GM12878 (cell line): ENCODE data around the gene TRIM3.

Experiments
- BHLHE40 ChIP-seq, 2 experiments: fragments of 450-650 bp in 1 of 2; IDR thresholded peaks; 2 replicates each; pipeline ENCODE4 v1.6.1; 2011 to 2017; ENCODE audit warnings: low read depth in 2 of 2, borderline replicate concordance in 1 of 2, improper control_type of control experiment in 1 of 2, low read length in 1 of 2, mild to moderate bottlenecking in 1 of 2
- CEBPB ChIP-seq, 2 experiments: fragments of 150-350 bp in 1 of 2; IDR thresholded peaks; 2 replicates each; pipeline ENCODE4 v1.6.1; 2012 to 2014; ENCODE audit warnings: low read depth in 2 of 2, low read length in 2 of 2, borderline replicate concordance in 1 of 2, inconsistent platforms in 1 of 2
- CTCF ChIP-seq, 3 experiments: IDR thresholded peaks in 2 of 3; conservative IDR thresholded peaks in 1 of 3; 2 replicates each; pipeline ENCODE4 v1.5.1; 2011; ENCODE audit warnings: low read depth in 3 of 3, low read length in 3 of 3, mild to moderate bottlenecking in 3 of 3, control low read depth in 2 of 3, moderate library complexity in 2 of 3, inconsistent platforms in 1 of 3, mixed read lengths in 1 of 3; ENCODE audit not compliant: control insufficient read depth in 2 of 3, insufficient read depth in 1 of 3; ENCODE audit errors: extremely low read depth in 1 of 3
- EP300 ChIP-seq, 2 experiments: fragments of 150-350 bp in 1 of 2; IDR thresholded peaks; 2 replicates each; pipeline ENCODE4 v1.6.1; 2011 to 2012; ENCODE audit warnings: low read depth in 2 of 2, low read length in 2 of 2, borderline replicate concordance in 1 of 2, improper control_type of control experiment in 1 of 2, inconsistent platforms in 1 of 2; ENCODE audit not compliant: control insufficient read depth in 1 of 2
- POLR2A ChIP-seq: IDR thresholded peaks from 2 replicates; pipeline ENCODE4 v1.6.1; 2011; ENCODE audit warnings: low read depth, mild to moderate bottlenecking, low read length
- POLR2AphosphoS5 ChIP-seq: IDR thresholded peaks from 2 replicates; pipeline ENCODE4 v1.6.1; 2011; ENCODE audit warnings: mild to moderate bottlenecking, low read length, inconsistent platforms
- SIN3A ChIP-seq: IDR thresholded peaks from 2 replicates; pipeline ENCODE4 v1.6.1; 2012; ENCODE audit warnings: low read depth, low read length, improper control_type of control experiment
- USF1 ChIP-seq: IDR thresholded peaks from 2 replicates; pipeline ENCODE4 v1.6.1; 2011; ENCODE audit warnings: borderline replicate concordance, low read depth, mild to moderate bottlenecking, moderate library complexity, mixed read lengths, low read length; ENCODE audit not compliant: insufficient read depth; ENCODE audit errors: extremely low read length
- TF ChIP-seq, protein P1 (sequence below): IDR thresholded peaks from 2 replicates; pipeline ENCODE4 v1.6.1; 2011; ENCODE audit warnings: mild to moderate bottlenecking, low read depth, low read length, moderate library complexity; ENCODE audit not compliant: insufficient replicate concordance

DNA sequence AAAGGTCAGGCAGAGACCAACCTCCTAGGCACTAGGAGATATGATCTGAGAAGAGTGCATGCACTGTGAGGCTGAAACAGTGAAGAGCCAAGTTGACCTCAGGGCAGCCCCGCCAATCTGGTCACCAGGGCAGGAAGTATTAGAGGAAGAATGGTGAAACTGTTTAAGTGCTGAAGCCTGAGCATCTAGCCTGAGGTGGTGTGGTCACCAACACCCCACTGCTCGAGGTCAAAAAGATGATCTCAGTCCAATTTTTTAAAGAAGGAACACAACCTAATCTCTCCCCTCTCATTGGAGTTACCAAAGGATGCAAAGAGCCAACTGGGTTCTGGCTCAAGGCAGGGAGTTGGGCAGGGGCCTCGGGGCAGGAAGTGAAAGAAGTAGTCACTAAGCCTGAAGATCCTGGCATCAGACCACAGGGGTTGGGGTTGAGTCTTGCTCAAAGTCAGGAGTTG lies 58.8 kb downstream of the TRIM3 start:
- no peak for TF ChIP-seq SIN3A
- no peak for TF ChIP-seq CTCF (IDR thresholded peaks at IDR 0.05 in 2 of 3, conservative IDR thresholded peaks at IDR 0.05 in 1 of 3; ENCODE audit: control insufficient read depth in 2 of 3, extremely low read depth in 1 of 3, insufficient read depth in 1 of 3, low read depth in 3 of 3, low read length in 3 of 3)
- TF ChIP-seq USF1 = no peak
- no peak for TF ChIP-seq CEBPB (IDR thresholded peaks at IDR 0.05; ENCODE audit: borderline replicate concordance in 1 of 2, low read depth in 2 of 2, low read length in 2 of 2)
- TF ChIP-seq, protein P1, sequence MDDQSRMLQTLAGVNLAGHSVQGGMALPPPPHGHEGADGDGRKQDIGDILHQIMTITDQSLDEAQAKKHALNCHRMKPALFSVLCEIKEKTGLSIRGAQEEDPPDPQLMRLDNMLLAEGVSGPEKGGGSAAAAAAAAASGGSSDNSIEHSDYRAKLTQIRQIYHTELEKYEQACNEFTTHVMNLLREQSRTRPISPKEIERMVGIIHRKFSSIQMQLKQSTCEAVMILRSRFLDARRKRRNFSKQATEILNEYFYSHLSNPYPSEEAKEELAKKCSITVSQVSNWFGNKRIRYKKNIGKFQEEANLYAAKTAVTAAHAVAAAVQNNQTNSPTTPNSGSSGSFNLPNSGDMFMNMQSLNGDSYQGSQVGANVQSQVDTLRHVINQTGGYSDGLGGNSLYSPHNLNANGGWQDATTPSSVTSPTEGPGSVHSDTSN = no peak
- no peak for TF ChIP-seq EP300 (IDR thresholded peaks at IDR 0.05; ENCODE audit: borderline replicate concordance in 1 of 2, control insufficient read depth in 1 of 2, low read depth in 2 of 2, low read length in 2 of 2)
- no peak for TF ChIP-seq BHLHE40 (IDR thresholded peaks at IDR 0.05; ENCODE audit: borderline replicate concordance in 1 of 2, low read depth in 2 of 2, low read length in 1 of 2)
- no peak for TF ChIP-seq POLR2AphosphoS5
- no peak for TF ChIP-seq POLR2A
